ENCODE results near the gene RAB6A.

DNA sequence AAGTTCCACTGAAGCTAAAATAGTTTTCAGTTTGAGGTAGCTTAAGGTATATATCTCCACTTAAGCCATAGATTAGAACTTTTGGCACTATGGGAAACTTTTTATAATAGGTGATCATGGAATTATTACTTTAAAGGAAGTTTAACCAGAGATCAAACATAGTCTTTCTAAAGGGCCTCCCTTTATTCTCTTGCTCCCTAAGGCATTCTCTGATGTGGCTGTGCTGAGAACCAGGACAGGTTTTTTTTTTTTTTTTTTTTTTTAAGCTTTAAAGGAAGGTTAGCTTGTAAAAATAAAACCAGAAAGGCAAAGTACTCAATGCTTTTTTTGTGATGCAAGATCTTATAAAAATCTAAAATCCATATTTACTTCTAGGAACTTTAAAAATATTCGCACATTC lies 23.9 kb upstream of the RAB6A start:
- TF ChIP-seq, protein P1, sequence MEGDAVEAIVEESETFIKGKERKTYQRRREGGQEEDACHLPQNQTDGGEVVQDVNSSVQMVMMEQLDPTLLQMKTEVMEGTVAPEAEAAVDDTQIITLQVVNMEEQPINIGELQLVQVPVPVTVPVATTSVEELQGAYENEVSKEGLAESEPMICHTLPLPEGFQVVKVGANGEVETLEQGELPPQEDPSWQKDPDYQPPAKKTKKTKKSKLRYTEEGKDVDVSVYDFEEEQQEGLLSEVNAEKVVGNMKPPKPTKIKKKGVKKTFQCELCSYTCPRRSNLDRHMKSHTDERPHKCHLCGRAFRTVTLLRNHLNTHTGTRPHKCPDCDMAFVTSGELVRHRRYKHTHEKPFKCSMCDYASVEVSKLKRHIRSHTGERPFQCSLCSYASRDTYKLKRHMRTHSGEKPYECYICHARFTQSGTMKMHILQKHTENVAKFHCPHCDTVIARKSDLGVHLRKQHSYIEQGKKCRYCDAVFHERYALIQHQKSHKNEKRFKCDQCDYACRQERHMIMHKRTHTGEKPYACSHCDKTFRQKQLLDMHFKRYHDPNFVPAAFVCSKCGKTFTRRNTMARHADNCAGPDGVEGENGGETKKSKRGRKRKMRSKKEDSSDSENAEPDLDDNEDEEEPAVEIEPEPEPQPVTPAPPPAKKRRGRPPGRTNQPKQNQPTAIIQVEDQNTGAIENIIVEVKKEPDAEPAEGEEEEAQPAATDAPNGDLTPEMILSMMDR (IDR thresholded peaks at IDR 0.05) = no peak
- TF ChIP-seq EP300 (IDR thresholded peaks at IDR 0.05) (no peak), POLR2A (IDR thresholded peaks at IDR 0.05) (no peak)
